Activated T-helper 1 cell treated with anti-CD3 and anti-CD28 coated beads, Interleukin-12 subunit alpha, Interleukin-12 subunit beta, Interleukin-2, Interleukin-4 antibody, amounts not matched to agents 30 ng/mL and 10 ng/mL and 1 ng/mL, durations not matched to agents 14 hours and 24 hours and 36 hours (primary cell): ENCODE data around the gene RXRA. TPM values are rescaled to one million over a fixed set of nuclear protein-coding genes. Genes with fewer than 3 reads are reported as not detected.
A peak's percentile ranks its signal among the peaks of the same experiment; 100 is the strongest.

Source experiments
- DNase-seq: peaks from one replicate; pipeline ENCODE4 v3.0.0; 2021; ENCODE audit warnings: low spot score
- H3K27ac Mint-ChIP-seq: one replicate; pipeline ENCODE4 v1.8.0; 2021; ENCODE audit warnings: mild to moderate bottlenecking, mixed read lengths
- H3K27me3 Mint-ChIP-seq: one replicate; pipeline ENCODE4 v1.8.0; 2022; ENCODE audit warnings: mild to moderate bottlenecking, moderate library complexity, mixed read lengths; ENCODE audit not compliant: insufficient read depth
- H3K36me3 Mint-ChIP-seq: one replicate; pipeline ENCODE4 v1.8.0; 2021; ENCODE audit warnings: low read depth, mixed read lengths
- H3K4me1 Mint-ChIP-seq: one replicate; pipeline ENCODE4 v1.8.0; 2021; ENCODE audit warnings: low read depth, mixed read lengths
- H3K4me3 Mint-ChIP-seq: one replicate; pipeline ENCODE4 v1.8.0; 2021; ENCODE audit warnings: mild to moderate bottlenecking, moderate library complexity, mixed read lengths
- H3K9me3 Mint-ChIP-seq: one replicate; pipeline ENCODE4 v1.8.0; 2021; ENCODE audit warnings: mixed read lengths
- intact Hi-C: fragments of 100-400 bp; cut with micrococcal nuclease; formaldehyde crosslinking; loops from one replicate; pipeline ENCODE4 v1.15.1; 2024
- total RNA-seq: library from RNA; stranded (reverse); gene quantifications from 2 replicates; pipeline ENCODE4 v1.2.3, GENCODE V29; 2022

Gene RXRA
- total RNA-seq, 1 donor from 2014 or later: 0.91 TPM

- intact Hi-C loops: loop anchor here (1.0 to 10.0 kb wide), 6 partner anchors 14 to 278 kb away; partner anchors contain the start of genes RNU6ATAC and RXRA
These were observed 116.4 kb downstream of the RXRA start for GRCh38 chr9:134442486-134443173.

GRCh38 chr9:134443174-134444037 lies 117.2 kb downstream of the RXRA start:
- Mint-ChIP-seq H3K27me3 (peaks cover 9% of the 10 kb centered on the region), H3K4me3 (no peak overlapping the region), H3K27ac (no peak overlapping the region), H3K4me1 (no peaks in the 10 kb centered on the region), H3K36me3 (no peaks in the 10 kb centered on the region), H3K9me3 (peaks cover 5% of the 10 kb centered on the region)
- DNase-seq: peak; percentile 79
- intact Hi-C loops: loop anchor here (1.0 to 10.0 kb wide), 6 partner anchors 13 to 279 kb away; partner anchors contain the start of genes RNU6ATAC and RXRA

More at GRCh38 chr9:134442486-134443173, 116.4 kb downstream of the RXRA start:
- Mint-ChIP-seq H3K27ac (no peak overlapping the region), H3K36me3 (no peaks in the 10 kb centered on the region), H3K27me3 (peaks cover 9% of the 10 kb centered on the region), H3K4me1 (no peaks in the 10 kb centered on the region), H3K9me3 (peaks cover 5% of the 10 kb centered on the region), H3K4me3 (no peak overlapping the region)
- DNase-seq: no peak

GRCh38 chr9:134444038-134444315 lies 117.7 kb downstream of the RXRA start:
- Mint-ChIP-seq H3K27ac (no peak overlapping the region), H3K36me3 (no peaks in the 10 kb centered on the region), H3K4me3 (no peak overlapping the region), H3K27me3 (peaks cover 9% of the 10 kb centered on the region), H3K9me3 (peaks cover 10% of the 10 kb centered on the region), H3K4me1 (no peaks in the 10 kb centered on the region)
- intact Hi-C loops: loop anchor here (10.0 kb wide), 1 partner anchor 119 kb away; the partner anchor contains the start of gene RXRA
- no peak for DNase-seq

GRCh38 chr9:134445000-134445399 lies 118.7 kb downstream of the RXRA start:
- peaks cover 15% of the 10 kb centered on the region for H3K9me3 Mint-ChIP-seq
- H3K27me3 Mint-ChIP-seq: peaks cover 9% of the 10 kb centered on the region
- no peaks in the 10 kb centered on the region for H3K36me3 Mint-ChIP-seq
- no peaks in the 10 kb centered on the region for H3K4me1 Mint-ChIP-seq
- H3K27ac Mint-ChIP-seq: no peak overlapping the region
- intact Hi-C loops: loop anchor here (10.0 kb wide), 1 partner anchor 120 kb away; the partner anchor contains the start of gene RXRA
- DNase-seq: no peak
- H3K4me3 Mint-ChIP-seq: no peak overlapping the region

GRCh38 chr9:134449180-134449916 lies 123.1 kb downstream of the RXRA start:
- Mint-ChIP-seq H3K36me3 (no peaks in the 10 kb centered on the region), H3K9me3 (peaks cover 15% of the 10 kb centered on the region), H3K27ac (no peak overlapping the region), H3K27me3 (peaks cover 2% of the 10 kb centered on the region), H3K4me3 (no peak overlapping the region), H3K4me1 (no peaks in the 10 kb centered on the region)
- DNase-seq: peak; percentile 55
- intact Hi-C loops: loop anchor here (10.0 kb wide), 1 partner anchor 125 kb away; the partner anchor contains the start of gene RXRA

- no peak overlapping the region for H3K4me3 Mint-ChIP-seq
- peaks cover 2% of the 10 kb centered on the region for H3K27me3 Mint-ChIP-seq
- no peak overlapping the region for H3K27ac Mint-ChIP-seq
- no peaks in the 10 kb centered on the region for H3K36me3 Mint-ChIP-seq
- intact Hi-C loops: no loop called here
- DNase-seq: no peak
- peaks cover 6% of the 10 kb centered on the region for H3K4me1 Mint-ChIP-seq
- peaks cover 9% of the 10 kb centered on the region for H3K9me3 Mint-ChIP-seq
These were observed 125.6 kb downstream of the RXRA start for GRCh38 chr9:134451700-134452458.

- H3K36me3 Mint-ChIP-seq: no peaks in the 10 kb centered on the region
- DNase-seq: no peak
- peaks cover 2% of the 10 kb centered on the region for H3K27me3 Mint-ChIP-seq
- no peak overlapping the region for H3K27ac Mint-ChIP-seq
- peaks cover 6% of the 10 kb centered on the region for H3K4me1 Mint-ChIP-seq
- intact Hi-C loops: no loop called here
- no peak overlapping the region for H3K4me3 Mint-ChIP-seq
- H3K9me3 Mint-ChIP-seq: peaks cover 9% of the 10 kb centered on the region
These were observed 126.5 kb downstream of the RXRA start for GRCh38 chr9:134452728-134453127.

- intact Hi-C loops: no loop called here
- Mint-ChIP-seq H3K36me3 (no peaks in the 10 kb centered on the region), H3K4me3 (no peak overlapping the region), H3K9me3 (peaks cover 4% of the 10 kb centered on the region), H3K27me3 (peaks cover 2% of the 10 kb centered on the region), H3K4me1 (peaks cover 6% of the 10 kb centered on the region), H3K27ac (no peak overlapping the region)
- no peak for DNase-seq
These were observed 127.7 kb downstream of the RXRA start for GRCh38 chr9:134453776-134454475.

GRCh38 chr9:134454476-134454857 lies 128.2 kb downstream of the RXRA start:
- Mint-ChIP-seq H3K36me3 (no peaks in the 10 kb centered on the region), H3K27ac (no peak overlapping the region), H3K9me3 (peaks cover under 1% of the 10 kb centered on the region), H3K27me3 (peaks cover 2% of the 10 kb centered on the region), H3K4me1 (peaks cover 6% of the 10 kb centered on the region), H3K4me3 (no peak overlapping the region)
- intact Hi-C loops: no loop called here
- DNase-seq: no peak

- H3K36me3 Mint-ChIP-seq: no peaks in the 10 kb centered on the region
- H3K4me1 Mint-ChIP-seq: peaks cover 6% of the 10 kb centered on the region
- no peak overlapping the region for H3K27ac Mint-ChIP-seq
- intact Hi-C loops: no loop called here
- no peaks in the 10 kb centered on the region for H3K9me3 Mint-ChIP-seq
- no peak for DNase-seq
- H3K4me3 Mint-ChIP-seq: no peak overlapping the region
- H3K27me3 Mint-ChIP-seq: peaks cover 2% of the 10 kb centered on the region
These were observed 128.8 kb downstream of the RXRA start for GRCh38 chr9:134455021-134455471.

- no peak overlapping the region for H3K4me3 Mint-ChIP-seq
- H3K9me3 Mint-ChIP-seq: no peaks in the 10 kb centered on the region
- no peaks in the 10 kb centered on the region for H3K27me3 Mint-ChIP-seq
- peaks cover 6% of the 10 kb centered on the region for H3K4me1 Mint-ChIP-seq
- no peaks in the 10 kb centered on the region for H3K36me3 Mint-ChIP-seq
- DNase-seq: no peak
- H3K27ac Mint-ChIP-seq: no peak overlapping the region
- intact Hi-C loops: no loop called here
These were observed 129.3 kb downstream of the RXRA start for GRCh38 chr9:134455537-134455933.
